ENCODE data around the gene ZDHHC11.

ZDHHC11 gene, protein sequence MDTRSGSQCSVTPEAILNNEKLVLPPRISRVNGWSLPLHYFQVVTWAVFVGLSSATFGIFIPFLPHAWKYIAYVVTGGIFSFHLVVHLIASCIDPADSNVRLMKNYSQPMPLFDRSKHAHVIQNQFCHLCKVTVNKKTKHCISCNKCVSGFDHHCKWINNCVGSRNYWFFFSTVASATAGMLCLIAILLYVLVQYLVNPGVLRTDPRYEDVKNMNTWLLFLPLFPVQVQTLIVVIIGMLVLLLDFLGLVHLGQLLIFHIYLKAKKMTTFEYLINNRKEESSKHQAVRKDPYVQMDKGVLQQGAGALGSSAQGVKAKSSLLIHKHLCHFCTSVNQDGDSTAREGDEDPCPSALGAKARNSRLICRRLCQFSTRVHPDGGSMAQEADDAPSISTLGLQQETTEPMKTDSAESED

DNA sequence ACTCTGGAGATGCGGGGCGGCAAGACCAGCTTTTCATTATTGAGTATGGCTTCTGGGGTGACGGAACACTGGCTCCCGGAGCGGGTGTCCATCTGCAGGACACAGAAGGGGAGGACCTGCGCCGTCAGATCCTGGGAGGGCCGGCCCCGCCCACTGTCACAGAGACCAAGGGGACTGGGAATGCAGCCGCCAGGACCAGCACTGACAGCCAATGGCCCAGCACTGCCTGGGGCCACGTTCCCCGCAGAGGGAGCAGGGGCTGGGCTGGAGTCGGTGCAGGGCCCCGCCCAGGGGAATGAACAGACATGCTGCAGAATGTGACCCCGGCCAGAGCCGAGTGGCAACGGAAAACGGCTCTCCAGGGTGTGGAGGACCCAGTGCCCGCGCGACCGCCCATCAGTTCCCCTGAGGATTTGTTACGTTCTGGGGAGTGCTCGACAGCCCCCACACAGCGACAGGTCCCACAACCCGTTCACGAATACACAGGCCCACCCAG, at the start of gene ZDHHC11:
Gene ZDHHC11, minus strand, starts transcription at position 476 of the 496 bp plus-strand sequence. Its CDS starts 384 bp downstream, at position 92.
- DNase-seq = no peak

DNA sequence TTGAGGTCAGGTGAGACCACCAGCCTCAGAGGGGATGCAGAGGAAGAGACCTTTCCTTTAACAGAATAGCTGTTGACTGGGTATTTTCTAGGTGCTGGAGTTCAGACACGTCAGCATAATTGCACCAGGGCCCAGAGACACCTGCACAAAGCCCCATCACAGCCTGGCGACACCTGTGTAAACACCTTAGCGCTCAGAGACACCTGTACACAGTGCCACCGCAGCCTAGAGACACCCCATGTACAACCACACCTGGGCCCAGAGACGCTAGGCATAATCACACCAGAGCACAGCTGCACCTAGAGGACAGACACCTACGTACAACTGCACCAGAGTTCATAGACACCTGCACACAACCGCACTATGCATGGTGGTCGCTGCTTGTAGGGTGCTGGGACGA, 42.9 kb upstream of the ZDHHC11 start:
- DNase-seq = no peak

GRCh38 chr5:893137-893506, 42.3 kb upstream of the ZDHHC11 start:
- no peak for DNase-seq

- DNase-seq = peak; percentile 79
Observed at GRCh38 chr5:892394-893136, 41.8 kb upstream of the ZDHHC11 start, which contains the start of the genes BRD9 and TRIP13. Gene BRD9, minus strand, starts transcription at chr5:892801. Its CDS starts 144 bp downstream, at chr5:892657. Gene TRIP13, plus strand, starts transcription at chr5:892884. Its CDS starts 115 bp downstream, at chr5:892999.

DNA sequence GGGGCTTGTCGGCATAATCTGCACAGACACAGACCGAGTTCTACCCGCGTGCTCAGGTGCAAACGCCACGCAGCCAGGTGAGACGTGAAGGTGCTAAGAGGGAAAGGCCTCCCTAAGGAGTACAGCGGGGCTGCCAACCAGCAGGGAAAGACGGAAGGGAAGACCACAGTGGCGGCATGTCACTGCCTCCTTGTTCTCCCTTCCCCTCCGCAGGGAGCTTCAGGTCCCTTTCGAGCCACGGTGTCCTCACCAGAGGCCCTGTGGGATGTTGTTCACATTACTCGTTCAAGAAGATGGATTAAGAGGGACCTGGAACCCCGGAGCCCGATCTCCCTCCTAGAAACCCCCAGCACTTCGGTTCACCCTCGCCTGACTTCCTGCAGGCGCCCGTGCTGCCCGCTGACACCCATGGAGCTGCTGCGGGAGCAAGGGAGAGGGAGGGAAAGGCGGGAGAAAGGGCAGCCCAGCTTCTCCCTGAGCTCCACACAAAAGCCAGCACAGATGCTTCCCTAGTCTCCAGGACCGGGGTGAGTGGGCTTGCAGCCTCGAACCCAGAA, 41.1 kb upstream of the ZDHHC11 start:
- no peak for DNase-seq

DNA sequence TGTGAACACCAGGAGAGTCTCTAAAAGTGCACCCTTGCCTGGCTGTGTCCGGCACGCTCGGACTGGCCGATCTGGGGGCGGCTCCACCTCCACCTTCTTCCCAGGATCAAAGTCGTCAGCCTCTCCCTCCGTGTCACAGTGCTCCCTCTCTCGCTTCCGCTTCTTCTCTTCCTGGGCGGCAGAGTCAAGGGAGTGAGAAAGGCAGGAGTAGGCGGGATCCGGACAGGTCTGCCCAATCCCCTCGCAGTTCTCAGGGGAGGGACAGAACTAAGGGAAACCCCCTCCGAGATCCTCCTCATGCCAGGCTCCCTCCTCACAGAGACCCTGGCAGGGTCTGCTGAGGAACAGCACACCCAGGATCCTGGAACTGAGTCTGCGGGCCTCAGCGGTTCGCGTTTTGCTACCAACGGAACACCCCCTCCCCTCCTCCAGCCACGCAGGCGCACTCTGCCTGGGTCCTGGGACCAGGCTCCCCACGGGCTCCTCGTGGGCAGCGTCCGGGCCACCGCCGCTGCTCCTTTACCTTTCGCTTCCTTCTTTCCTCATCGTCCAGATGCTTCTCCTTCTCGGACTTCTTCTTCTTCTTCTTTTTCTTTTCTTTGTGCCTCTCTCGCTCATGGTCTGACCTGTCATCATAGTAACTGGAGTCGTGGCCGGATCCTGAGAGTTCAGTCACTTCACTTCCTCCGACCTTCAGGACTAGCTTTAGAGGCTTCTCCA, 40.5 kb upstream of the ZDHHC11 start:
- DNase-seq = no peak

DNA sequence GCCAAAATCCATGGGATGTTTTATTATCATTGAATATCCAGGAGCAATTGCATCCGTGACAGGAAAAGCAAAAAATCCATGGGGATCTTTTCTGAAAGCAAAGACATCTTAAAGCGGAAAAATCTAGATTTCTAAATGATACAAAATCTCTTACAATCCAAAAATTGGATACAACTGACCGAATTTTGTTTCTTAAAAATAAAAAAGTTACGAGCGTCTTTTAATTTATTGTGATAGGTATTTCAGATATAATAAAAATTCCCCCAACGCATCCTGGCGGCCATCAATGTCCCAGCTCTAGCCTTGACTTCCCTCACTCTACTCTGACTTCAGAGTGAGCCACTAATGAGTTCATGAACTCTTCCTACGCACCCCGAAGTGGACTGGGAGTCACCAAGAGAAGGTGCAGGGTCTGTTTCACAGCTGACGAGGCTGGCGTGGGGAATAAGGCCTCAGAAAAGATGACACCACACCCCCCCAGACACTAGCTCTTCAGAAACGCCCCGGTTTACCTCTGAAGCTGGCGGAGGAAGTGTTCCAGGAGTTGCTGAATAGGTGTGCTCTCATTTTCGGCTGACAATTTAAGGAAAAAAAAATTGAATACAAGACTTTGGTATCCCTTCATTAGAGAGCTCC, 38.4 kb upstream of the ZDHHC11 start:
- no peak for DNase-seq

DNA sequence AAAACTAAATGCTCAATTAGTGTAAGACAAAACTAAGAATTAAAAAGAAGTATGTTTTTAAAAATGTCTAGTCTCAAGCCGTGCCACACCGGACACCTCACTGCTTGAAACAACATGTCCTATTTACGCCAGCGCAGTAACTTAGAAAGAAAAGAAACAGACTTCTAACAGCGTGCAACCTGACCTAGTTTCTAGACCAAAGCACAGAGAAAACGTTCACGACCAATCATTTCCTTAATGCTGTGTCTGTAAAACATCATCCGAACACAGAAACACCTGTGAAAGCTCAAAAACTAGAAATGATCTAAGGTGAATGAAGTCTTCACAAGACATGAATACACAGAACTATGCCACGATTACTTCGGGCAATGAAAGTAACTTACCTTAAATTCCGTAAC, 37.9 kb upstream of the ZDHHC11 start:
- no peak for DNase-seq

- DNase-seq = no peak
Observed at GRCh38 chr5:887947-888637, 37.3 kb upstream of the ZDHHC11 start.

DNA sequence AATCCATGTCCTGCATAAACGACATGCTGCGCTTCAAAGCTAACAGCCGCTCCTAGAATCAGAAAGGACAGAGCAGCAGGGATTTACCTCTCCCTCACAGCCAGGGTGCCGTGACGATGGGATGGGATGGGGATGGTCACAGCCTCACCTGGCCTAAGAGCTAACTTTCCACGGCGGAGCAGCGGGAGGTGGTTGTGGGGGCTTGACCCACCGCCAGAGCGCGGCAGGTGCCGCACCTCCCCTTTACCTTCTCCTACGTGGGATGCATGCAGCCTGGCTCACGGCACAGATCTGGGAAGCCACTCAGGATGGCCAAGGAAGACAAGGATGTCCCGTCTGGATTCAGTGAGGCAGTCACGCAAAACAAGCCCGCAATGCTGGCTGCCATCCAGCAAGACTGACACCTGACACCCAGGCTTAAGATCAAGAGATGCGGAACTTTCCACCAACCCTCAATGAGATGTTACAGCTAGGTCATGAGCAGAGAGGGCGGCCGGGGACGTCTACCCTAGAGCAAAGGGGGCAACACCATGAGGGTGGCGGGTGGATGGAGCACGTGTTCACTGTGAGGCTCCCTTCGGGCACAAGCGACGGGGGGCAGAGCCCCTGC, 36.0 kb upstream of the ZDHHC11 start:
- no peak for DNase-seq

DNA sequence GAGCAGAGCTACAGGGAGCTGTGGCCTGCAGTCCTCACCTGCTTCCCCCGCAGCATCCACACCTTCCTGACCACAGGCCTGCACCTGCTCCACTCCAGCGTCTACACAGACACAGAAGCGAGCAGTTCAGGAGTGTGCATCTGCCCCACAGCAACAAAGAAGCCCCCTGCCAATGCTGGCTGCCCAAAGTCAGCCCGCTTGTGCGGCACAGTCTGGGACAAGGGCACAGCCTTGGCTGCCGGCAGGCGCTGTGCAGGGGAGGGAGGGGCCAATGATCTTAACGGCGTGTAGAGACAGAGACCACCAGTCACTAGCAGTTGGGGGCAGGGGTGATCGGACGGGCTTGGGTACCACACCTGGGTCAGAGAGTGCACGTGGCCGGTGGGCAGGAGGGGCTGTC, 35.2 kb upstream of the ZDHHC11 start:
- no peak for DNase-seq

DNA sequence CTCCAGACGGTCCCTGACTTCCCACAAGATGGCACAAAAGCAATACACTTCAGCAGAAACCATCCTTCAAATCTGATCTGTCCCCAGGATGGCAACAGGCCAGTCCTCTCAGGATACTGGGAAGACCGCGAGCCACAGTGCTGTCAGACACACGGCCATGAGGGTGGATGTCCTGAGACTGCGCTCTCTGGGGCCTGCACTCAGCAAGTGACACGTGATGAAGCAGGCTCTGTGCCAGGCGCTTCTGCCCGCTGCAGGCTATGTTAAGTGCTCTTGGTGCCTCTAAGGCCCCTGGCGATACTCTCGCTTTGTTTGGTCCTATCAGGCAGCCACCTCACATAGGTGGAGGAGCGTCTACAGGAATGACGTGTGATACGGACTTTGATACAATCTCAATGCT, 34.7 kb upstream of the ZDHHC11 start:
- no peak for DNase-seq

DNA sequence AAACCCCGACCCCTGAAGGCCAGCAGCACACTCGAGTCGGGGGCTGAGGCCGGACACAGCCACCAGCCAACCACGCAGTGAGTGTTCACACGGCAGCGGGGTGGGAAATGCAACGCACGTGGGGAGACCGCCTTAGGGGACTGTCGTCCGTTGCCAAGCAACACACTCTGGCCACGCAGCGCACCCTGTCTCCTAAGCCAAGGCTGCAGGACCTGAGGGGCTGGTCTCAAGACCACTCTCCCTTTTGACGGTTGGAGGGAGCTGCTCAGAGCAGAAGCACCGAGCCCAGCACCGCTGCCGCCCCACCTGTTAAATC, 34.3 kb upstream of the ZDHHC11 start:
- DNase-seq = no peak

- DNase-seq = no peak
Observed at GRCh38 chr5:884345-885126, 33.8 kb upstream of the ZDHHC11 start.

DNA sequence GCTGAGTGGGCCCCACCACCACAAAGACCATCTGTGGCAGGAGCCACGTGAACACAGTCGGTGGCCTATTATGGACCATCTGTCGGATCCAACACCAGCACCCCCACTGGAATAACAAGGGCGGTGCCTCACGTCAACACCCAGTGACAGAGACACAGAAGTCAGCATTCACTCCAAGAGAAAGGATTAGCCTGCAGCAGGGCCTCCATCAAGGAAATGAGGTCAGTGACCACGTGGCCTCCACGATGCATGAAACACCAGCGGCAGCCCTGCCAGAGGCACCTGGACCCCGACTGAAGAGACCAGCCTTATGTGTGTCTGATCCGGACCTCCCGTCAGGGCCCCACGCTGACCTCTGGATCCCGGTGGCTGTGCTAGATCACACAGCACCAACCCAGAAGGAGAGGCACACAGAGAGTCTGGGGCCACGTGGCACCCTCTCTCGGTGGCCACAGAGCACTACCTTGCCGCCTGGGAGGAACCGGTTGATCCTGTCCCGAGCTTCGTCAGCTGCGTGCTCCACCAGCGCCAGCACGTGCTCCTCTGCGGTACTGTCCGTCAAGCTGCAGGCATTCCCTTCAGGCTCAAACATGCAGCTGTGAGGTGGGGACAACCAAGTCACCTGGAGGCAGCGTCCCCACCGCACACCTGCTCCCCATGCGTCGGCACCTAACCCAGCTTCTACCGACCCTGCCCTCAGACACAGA, 32.8 kb upstream of the ZDHHC11 start:
- DNase-seq = no peak

DNA sequence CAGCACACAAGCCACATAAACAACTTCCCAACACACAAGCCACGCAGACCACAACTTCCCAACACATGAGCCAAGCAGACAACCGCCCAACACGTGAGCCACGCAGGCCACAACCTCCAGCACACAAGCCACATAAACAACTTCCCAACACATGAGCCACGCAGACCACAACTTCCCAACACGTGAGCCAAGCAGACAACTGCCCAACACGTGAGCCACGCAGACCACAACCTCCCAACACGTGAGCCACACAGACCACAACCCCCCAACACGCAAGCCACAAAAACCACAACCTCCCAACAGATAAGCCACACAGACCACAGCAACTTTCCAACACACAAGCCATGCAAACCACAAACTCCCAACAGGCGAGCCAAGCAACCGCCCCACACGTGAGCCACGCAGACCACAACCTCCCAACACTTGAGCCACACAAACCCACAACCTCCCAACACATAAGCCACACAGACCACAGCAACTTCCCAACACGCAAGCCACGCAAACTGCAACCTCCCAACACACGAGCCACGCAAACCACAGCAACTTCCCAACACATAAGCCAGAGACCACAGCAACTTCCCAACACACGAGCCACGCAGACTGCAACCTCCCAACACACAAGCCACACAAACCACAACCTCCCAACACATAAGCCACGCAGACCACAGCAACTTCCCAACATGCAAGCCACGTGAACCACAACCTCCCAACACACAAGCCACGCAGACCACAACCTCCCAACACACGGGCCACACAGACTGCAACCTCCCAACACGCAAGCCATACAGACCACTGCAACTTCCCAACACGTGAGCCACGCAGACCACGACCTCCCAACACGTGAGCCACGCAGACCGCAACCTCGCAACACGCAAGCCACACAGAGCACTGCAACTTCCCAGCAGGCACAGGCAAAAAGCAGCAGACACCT, 31.7 kb upstream of the ZDHHC11 start:
- no peak for DNase-seq

GRCh38 chr5:881551-881935, 30.8 kb upstream of the ZDHHC11 start:
- no peak for DNase-seq

- no peak for DNase-seq
Observed at GRCh38 chr5:880816-881550, 30.2 kb upstream of the ZDHHC11 start.
